HCT116 (cell line): ENCODE measurements around the gene OLAH.

Experiments
- CEBPB ChIP-seq: IDR thresholded peaks from 2 replicates; pipeline ENCODE4 v1.6.1; 2012; ENCODE audit warnings: low read depth
- CTCF ChIP-seq, 3 experiments: fragments of 200-600 bp in 1 of 3; sonication (generic) in 1 of 3; IDR thresholded peaks in 2 of 3; conservative IDR thresholded peaks in 1 of 3; 2 replicates each; pipeline ENCODE4 v1.5.1; 2012 to 2017; ENCODE audit warnings: low read depth in 2 of 3, low read length in 2 of 3, antibody characterized with exemption in 1 of 3, borderline replicate concordance in 1 of 3, control low read depth in 1 of 3, mild to moderate bottlenecking in 1 of 3, mixed read lengths in 1 of 3, mixed run types in 1 of 3, moderate library complexity in 1 of 3; ENCODE audit not compliant: insufficient read depth in 1 of 3
- EZH2 ChIP-seq: fragments of 200-600 bp; sonication (generic); IDR thresholded peaks from 2 replicates; pipeline ENCODE4 v1.6.1; 2017; ENCODE audit warnings: antibody characterized with exemption, mixed run types
- POLR2AphosphoS5 ChIP-seq: IDR thresholded peaks from 2 replicates; pipeline ENCODE4 v1.6.1; 2011; ENCODE audit warnings: mild to moderate bottlenecking, low read depth, low read length, moderate library complexity
- RAD21 ChIP-seq: IDR thresholded peaks from 2 replicates; pipeline ENCODE4 v1.6.1; 2012; ENCODE audit warnings: low read depth, mild to moderate bottlenecking

GRCh38 chr10:15113766-15114165, 70.0 kb downstream of the OLAH start:
- TF ChIP-seq POLR2AphosphoS5: no peak
- TF ChIP-seq CEBPB: no peak
- TF ChIP-seq RAD21: no peak
- TF ChIP-seq CTCF (IDR thresholded peaks at IDR 0.05 in 2 of 3, conservative IDR thresholded peaks at IDR 0.05 in 1 of 3; ENCODE audit: borderline replicate concordance in 1 of 3, insufficient read depth in 1 of 3, low read depth in 2 of 3, low read length in 2 of 3): no peak
- TF ChIP-seq EZH2: no peak
